ENCODE results near the gene SFPQ.
"Not testable (repeated sequence)": the region's sequence is repeated elsewhere in the genome, so short reads cannot be mapped to it uniquely, and the experiment has no call there.

SFPQ gene, protein sequence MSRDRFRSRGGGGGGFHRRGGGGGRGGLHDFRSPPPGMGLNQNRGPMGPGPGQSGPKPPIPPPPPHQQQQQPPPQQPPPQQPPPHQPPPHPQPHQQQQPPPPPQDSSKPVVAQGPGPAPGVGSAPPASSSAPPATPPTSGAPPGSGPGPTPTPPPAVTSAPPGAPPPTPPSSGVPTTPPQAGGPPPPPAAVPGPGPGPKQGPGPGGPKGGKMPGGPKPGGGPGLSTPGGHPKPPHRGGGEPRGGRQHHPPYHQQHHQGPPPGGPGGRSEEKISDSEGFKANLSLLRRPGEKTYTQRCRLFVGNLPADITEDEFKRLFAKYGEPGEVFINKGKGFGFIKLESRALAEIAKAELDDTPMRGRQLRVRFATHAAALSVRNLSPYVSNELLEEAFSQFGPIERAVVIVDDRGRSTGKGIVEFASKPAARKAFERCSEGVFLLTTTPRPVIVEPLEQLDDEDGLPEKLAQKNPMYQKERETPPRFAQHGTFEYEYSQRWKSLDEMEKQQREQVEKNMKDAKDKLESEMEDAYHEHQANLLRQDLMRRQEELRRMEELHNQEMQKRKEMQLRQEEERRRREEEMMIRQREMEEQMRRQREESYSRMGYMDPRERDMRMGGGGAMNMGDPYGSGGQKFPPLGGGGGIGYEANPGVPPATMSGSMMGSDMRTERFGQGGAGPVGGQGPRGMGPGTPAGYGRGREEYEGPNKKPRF

DNA sequence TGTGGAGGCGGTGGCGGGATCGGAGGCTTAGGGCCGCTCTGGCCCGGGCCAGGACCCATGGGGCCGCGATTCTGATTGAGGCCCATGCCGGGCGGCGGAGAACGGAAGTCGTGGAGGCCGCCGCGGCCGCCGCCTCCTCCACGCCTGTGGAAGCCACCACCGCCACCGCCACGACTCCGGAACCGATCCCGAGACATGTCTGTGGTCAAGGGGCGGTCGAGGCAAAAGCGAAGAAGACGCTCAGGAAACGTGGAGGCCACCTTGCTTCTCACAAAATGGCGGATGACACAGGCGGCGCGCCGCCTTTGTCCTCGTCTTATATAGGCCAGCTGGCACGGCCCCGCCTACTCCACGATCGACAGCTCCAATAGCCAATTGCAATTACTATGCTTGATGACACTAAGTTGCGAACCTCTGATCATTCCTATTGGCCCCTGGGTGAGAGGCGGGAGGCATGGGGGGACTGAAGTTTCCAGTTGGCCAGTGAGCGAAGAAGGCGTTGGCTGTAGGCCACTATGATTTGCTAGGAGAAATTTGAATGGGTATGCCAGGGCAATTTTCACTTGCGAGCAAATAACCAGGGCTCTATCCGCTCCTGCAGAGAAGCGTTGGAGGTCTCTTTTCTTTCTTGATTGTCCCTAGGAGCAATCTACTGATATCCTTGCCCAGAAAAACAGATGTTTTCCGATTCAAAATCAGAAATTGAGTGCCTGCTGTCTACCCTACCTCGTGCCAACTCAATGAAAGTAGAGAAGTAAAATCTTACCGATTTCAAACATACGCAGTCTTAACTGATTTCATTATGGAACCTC is at the start of gene SFPQ:
TSS of gene SFPQ (minus strand) at position 293 of the 812 bp plus-strand sequence. CDS start at position 197, 96 bp downstream.
- H2AFZ ChIP-seq (ENCODE audit: low read length), result peak within 1 kb of the TSS; percentile 69
- peaks cover 11% of the 10 kb centered on the region; the same call in 1 of the 2 replicates for H3K4me1 ChIP-seq (ENCODE audit: low read length)
- peak within 1 kb of the TSS; percentile 90 for H3K27ac ChIP-seq (ENCODE audit: low read length)
- peak within 1 kb of the TSS; percentile 86 for H3K4me3 ChIP-seq (ENCODE audit: low read length)
- peak within 1 kb of the TSS; percentile 95 for H3K9ac ChIP-seq (ENCODE audit: low read length)
- TF ChIP-seq EZH2phosphoT487 (IDR thresholded peaks at IDR 0.05; ENCODE audit: low read length) (no peak), EZH2 (optimal IDR thresholded peaks at IDR 0.05; ENCODE audit: low read depth, low read length) (no peak)
- TF ChIP-seq, protein P1, sequence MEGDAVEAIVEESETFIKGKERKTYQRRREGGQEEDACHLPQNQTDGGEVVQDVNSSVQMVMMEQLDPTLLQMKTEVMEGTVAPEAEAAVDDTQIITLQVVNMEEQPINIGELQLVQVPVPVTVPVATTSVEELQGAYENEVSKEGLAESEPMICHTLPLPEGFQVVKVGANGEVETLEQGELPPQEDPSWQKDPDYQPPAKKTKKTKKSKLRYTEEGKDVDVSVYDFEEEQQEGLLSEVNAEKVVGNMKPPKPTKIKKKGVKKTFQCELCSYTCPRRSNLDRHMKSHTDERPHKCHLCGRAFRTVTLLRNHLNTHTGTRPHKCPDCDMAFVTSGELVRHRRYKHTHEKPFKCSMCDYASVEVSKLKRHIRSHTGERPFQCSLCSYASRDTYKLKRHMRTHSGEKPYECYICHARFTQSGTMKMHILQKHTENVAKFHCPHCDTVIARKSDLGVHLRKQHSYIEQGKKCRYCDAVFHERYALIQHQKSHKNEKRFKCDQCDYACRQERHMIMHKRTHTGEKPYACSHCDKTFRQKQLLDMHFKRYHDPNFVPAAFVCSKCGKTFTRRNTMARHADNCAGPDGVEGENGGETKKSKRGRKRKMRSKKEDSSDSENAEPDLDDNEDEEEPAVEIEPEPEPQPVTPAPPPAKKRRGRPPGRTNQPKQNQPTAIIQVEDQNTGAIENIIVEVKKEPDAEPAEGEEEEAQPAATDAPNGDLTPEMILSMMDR (IDR thresholded peaks at IDR 0.05; ENCODE audit: low read length), result no peak
- peak within 1 kb of the TSS; percentile 72 for H3K4me2 ChIP-seq (ENCODE audit: low read depth, low read length)
- no peaks in the 10 kb centered on the region for H3K27me3 ChIP-seq (replicated peaks; ENCODE audit: insufficient read depth, low read length)
- H3K9me2 ChIP-seq (replicated peaks; ENCODE audit: insufficient read depth, low read length), result no peaks in the 10 kb centered on the region
- peaks cover 9% of the 10 kb centered on the region; the same call in 1 of the 2 replicates for H3F3A ChIP-seq (ENCODE audit: insufficient read depth, low read length)
- H3K9me3 ChIP-seq (replicated peaks; ENCODE audit: insufficient read depth, low read length), result no peaks in the 10 kb centered on the region
- peaks cover 37% of the 10 kb centered on the region for H4K20me1 ChIP-seq (ENCODE audit: insufficient read depth, low read length)
- peak; percentile 99 for DNase-seq
- H3K79me2 ChIP-seq (ENCODE audit: low read length), result peaks cover 48% of the 10 kb centered on the region
- peaks cover 14% of the 10 kb centered on the region for H3K36me3 ChIP-seq (replicated peaks; ENCODE audit: insufficient read depth, low read length)

GRCh38 chr1:35236772-35237171 is 43.8 kb upstream of the SFPQ start:
- not testable (repeated sequence) for H3K9me2 ChIP-seq (replicated peaks; ENCODE audit: insufficient read depth, low read length); H2AFZ ChIP-seq (ENCODE audit: low read length); H3K27me3 ChIP-seq (replicated peaks; ENCODE audit: insufficient read depth, low read length)

GRCh38 chr1:35231287-35231686 is 38.3 kb upstream of the SFPQ start:
- H3K79me2 ChIP-seq (ENCODE audit: low read length), result no peaks in the 10 kb centered on the region
- H3F3A ChIP-seq (ENCODE audit: insufficient read depth, low read length), result no peaks in the 10 kb centered on the region
- H3K4me2 ChIP-seq (ENCODE audit: low read depth, low read length), result no peak overlapping the region
- no peak overlapping the region for H3K4me3 ChIP-seq (ENCODE audit: low read length)
- H3K4me1 ChIP-seq (ENCODE audit: low read length), result no peaks in the 10 kb centered on the region
- no peak for DNase-seq
- H3K9me2 ChIP-seq (replicated peaks; ENCODE audit: insufficient read depth, low read length), result no peaks in the 10 kb centered on the region
- no peaks in the 10 kb centered on the region for H3K36me3 ChIP-seq (replicated peaks; ENCODE audit: insufficient read depth, low read length)
- TF ChIP-seq EZH2phosphoT487 (IDR thresholded peaks at IDR 0.05; ENCODE audit: low read length), result no peak
- TF ChIP-seq, protein P1 (IDR thresholded peaks at IDR 0.05; ENCODE audit: low read length), result no peak
- no peak for TF ChIP-seq EZH2 (optimal IDR thresholded peaks at IDR 0.05; ENCODE audit: low read depth, low read length)
- no peak overlapping the region for H3K27ac ChIP-seq (ENCODE audit: low read length)
- H2AFZ ChIP-seq (ENCODE audit: low read length), result no peak overlapping the region
- no peaks in the 10 kb centered on the region for H3K27me3 ChIP-seq (replicated peaks; ENCODE audit: insufficient read depth, low read length)
- H3K9me3 ChIP-seq (replicated peaks; ENCODE audit: insufficient read depth, low read length), result no peaks in the 10 kb centered on the region
- H3K9ac ChIP-seq (ENCODE audit: low read length), result no peak overlapping the region
- H4K20me1 ChIP-seq (ENCODE audit: insufficient read depth, low read length), result no peaks in the 10 kb centered on the region

More at GRCh38 chr1:35236772-35237171, 43.8 kb upstream of the SFPQ start:
- not testable (repeated sequence) for H3F3A ChIP-seq (ENCODE audit: insufficient read depth, low read length); DNase-seq; H3K9me3 ChIP-seq (replicated peaks; ENCODE audit: insufficient read depth, low read length); H3K4me3 ChIP-seq (ENCODE audit: low read length); H3K9ac ChIP-seq (ENCODE audit: low read length); H3K4me2 ChIP-seq (ENCODE audit: low read depth, low read length); H3K4me1 ChIP-seq (ENCODE audit: low read length); H4K20me1 ChIP-seq (ENCODE audit: insufficient read depth, low read length); H3K36me3 ChIP-seq (replicated peaks; ENCODE audit: insufficient read depth, low read length); H3K79me2 ChIP-seq (ENCODE audit: low read length); H3K27ac ChIP-seq (ENCODE audit: low read length)
